ENCODE measurements around the gene ERF.

The ERF gene

GRCh38 chr19:42254089-42254849, 659 bp downstream of the ERF start:
- DNase-seq (ENCODE audit: low spot score): peak; percentile 75

- peak; percentile 41 for DNase-seq (ENCODE audit: low spot score)
These were observed 1.5 kb downstream of the ERF start for GRCh38 chr19:42253245-42254088.

- DNase-seq (ENCODE audit: low spot score): no peak
These were observed 2.3 kb downstream of the ERF start for GRCh38 chr19:42252365-42253244.

GRCh38 chr19:42251572-42252358, 3.2 kb downstream of the ERF start:
- DNase-seq (ENCODE audit: low spot score): no peak

GRCh38 chr19:42250666-42251531, 4.0 kb downstream of the ERF start:
- DNase-seq (ENCODE audit: low spot score): no peak

- DNase-seq (ENCODE audit: low spot score): no peak
These were observed 4.7 kb downstream of the ERF start for GRCh38 chr19:42250183-42250665.

GRCh38 chr19:42249769-42250168, 5.2 kb downstream of the ERF start:
- no peak for DNase-seq (ENCODE audit: low spot score)

GRCh38 chr19:42249149-42249750, 5.7 kb downstream of the ERF start:
- no peak for DNase-seq (ENCODE audit: low spot score)

GRCh38 chr19:42248270-42249148, 6.4 kb downstream of the ERF start:
- DNase-seq (ENCODE audit: low spot score): no peak

GRCh38 chr19:42247640-42248199, 7.2 kb downstream of the ERF start:
- DNase-seq (ENCODE audit: low spot score): no peak

GRCh38 chr19:42246922-42247639, 7.8 kb downstream of the ERF start:
- no peak for DNase-seq (ENCODE audit: low spot score)

- no peak for DNase-seq (ENCODE audit: low spot score)
These were observed 8.6 kb downstream of the ERF start for GRCh38 chr19:42246143-42246921.

GRCh38 chr19:42245231-42245630, 9.7 kb downstream of the ERF start:
- DNase-seq (ENCODE audit: low spot score): no peak

GRCh38 chr19:42244347-42245220, 10.3 kb downstream of the ERF start:
- DNase-seq (ENCODE audit: low spot score): peak; percentile 91

GRCh38 chr19:42242512-42243409, 12.2 kb downstream of the ERF start, which contains the start of gene GSK3A:
GSK3A (minus strand) TSS chr19:42242602; CDS start chr19:42242465, 137 bp downstream.
- peak; percentile 97 for DNase-seq (ENCODE audit: low spot score)

All from CD4-positive, alpha-beta T cell treated with Interleukin-6 at 100 ng/mL for 8 hours (primary cell).